Dedifferentiated amniotic fluid mesenchymal stem cell (primary cell): ENCODE measurements around the gene MSH3.
A peak's percentile ranks its signal among the peaks of the same experiment; 100 is the strongest.
"Not testable (repeated sequence)": the region's sequence is repeated elsewhere in the genome, so short reads cannot be mapped to it uniquely, and the experiment has no call there.

Source experiments
- DNase-seq: peaks from one replicate; pipeline ENCODE4 v3.0.0-alpha.2; 2016; ENCODE audit errors: extremely low spot score

MSH3 gene

GRCh38 chr5:80656425-80656824, 2.0 kb downstream of the MSH3 start:
- DNase-seq, result no peak

GRCh38 chr5:80659106-80659505, 4.7 kb downstream of the MSH3 start:
- DNase-seq, result no peak

GRCh38 chr5:80660661-80661060, 6.2 kb downstream of the MSH3 start:
- not testable (repeated sequence) for DNase-seq

GRCh38 chr5:80662108-80662507, 7.7 kb downstream of the MSH3 start:
- no peak for DNase-seq

- no peak for DNase-seq
Observed at GRCh38 chr5:80665057-80665456, 10.6 kb downstream of the MSH3 start.

GRCh38 chr5:80667384-80667783, 12.9 kb downstream of the MSH3 start:
- DNase-seq, result no peak

GRCh38 chr5:80668016-80668969, 13.8 kb downstream of the MSH3 start:
- DNase-seq, result no peak

- DNase-seq, result peak; percentile 70
Observed at GRCh38 chr5:80672140-80672736, 17.8 kb downstream of the MSH3 start.

GRCh38 chr5:80676706-80677105, 22.3 kb downstream of the MSH3 start:
- DNase-seq, result no peak

- DNase-seq, result peak; percentile 31
Observed at GRCh38 chr5:80686757-80687156, 32.3 kb downstream of the MSH3 start.

- no peak for DNase-seq
Observed at GRCh38 chr5:80688648-80689420, 34.4 kb downstream of the MSH3 start.

- DNase-seq, result no peak
Observed at GRCh38 chr5:80689627-80690026, 35.2 kb downstream of the MSH3 start.

- no peak for DNase-seq
Observed at GRCh38 chr5:80695666-80696065, 41.2 kb downstream of the MSH3 start.

GRCh38 chr5:80696450-80696849, 42.0 kb downstream of the MSH3 start:
- DNase-seq, result no peak

- no peak for DNase-seq
Observed at GRCh38 chr5:80697100-80697499, 42.6 kb downstream of the MSH3 start.

GRCh38 chr5:80698369-80698768, 43.9 kb downstream of the MSH3 start:
- DNase-seq, result no peak

GRCh38 chr5:80701597-80701996, 47.1 kb downstream of the MSH3 start:
- no peak for DNase-seq

GRCh38 chr5:80703291-80703690, 48.8 kb downstream of the MSH3 start:
- no peak for DNase-seq

- no peak for DNase-seq
Observed at GRCh38 chr5:80703747-80704146, 49.3 kb downstream of the MSH3 start.

GRCh38 chr5:80704221-80704620, 49.8 kb downstream of the MSH3 start:
- no peak for DNase-seq

- DNase-seq, result no peak
Observed at GRCh38 chr5:80705216-80705769, 50.8 kb downstream of the MSH3 start.

GRCh38 chr5:80705801-80706200, 51.3 kb downstream of the MSH3 start:
- DNase-seq, result no peak
